H1 (cell line): ENCODE results near the gene ACAD11. TPM values are rescaled to one million over a fixed set of nuclear protein-coding genes. Genes with fewer than 3 reads are reported as not detected.

ENCODE experiments used
- CTCF ChIA-PET: fragments of 300-600 bp; sonication (Branson Sonifier 250); formaldehyde crosslinking; loops from one replicate; lab custom pipeline; 2021; ENCODE audit not compliant: partially characterized antibody; lab: Charles Lee
- POLR2A ChIA-PET: fragments of 300-600 bp; sonication (Branson Sonifier 250); formaldehyde crosslinking; loops from one replicate; lab custom pipeline; 2021; ENCODE audit warnings: inconsistent platforms; ENCODE audit not compliant: partially characterized antibody; lab: Charles Lee
- DNase-seq, 2 experiments: peaks; one replicate each; pipeline versions ENCODE4 v3.0.0 to v3.0.0-alpha.2; 2010 to 2022; ENCODE audit warnings: low spot score in 2 of 2, low read depth in 1 of 2, mixed read lengths in 1 of 2
- FAIRE-seq: peaks from 2 replicates; lab custom pipeline; 2011; peaks lifted over from hg19 to GRCh38; lab: Jason Lieb, UNC
- H2AFZ ChIP-seq: 2 replicates; pipeline ENCODE4 v1.8.1; 2012; ENCODE audit warnings: low read length, inconsistent platforms
- H2AK5ac ChIP-seq: 2 replicates; pipeline ENCODE4 v1.6.1; 2013; ENCODE audit warnings: low read depth, low read length
- H2BK120ac ChIP-seq: replicated peaks from 2 replicates; pipeline ENCODE3; 2013; ENCODE audit warnings: low read depth, low read length, inconsistent platforms
- H2BK12ac ChIP-seq: 2 replicates; pipeline ENCODE4 v1.6.1; 2013; ENCODE audit warnings: low read depth, low read length
- H2BK15ac ChIP-seq: 2 replicates; pipeline ENCODE4 v1.6.1; 2013; ENCODE audit warnings: low read length
- H2BK20ac ChIP-seq: 2 replicates; pipeline ENCODE4 v1.6.1; 2013; ENCODE audit warnings: low read length
- H2BK5ac ChIP-seq: 2 replicates; pipeline ENCODE4 v1.6.1; 2013; ENCODE audit warnings: low read depth, low read length
- H3K14ac ChIP-seq: 2 replicates; pipeline ENCODE4 v1.6.1; 2013; ENCODE audit warnings: inconsistent platforms; ENCODE audit not compliant: insufficient read length
- H3K18ac ChIP-seq: 2 replicates; pipeline ENCODE4 v1.6.1; 2013; ENCODE audit warnings: low read length; ENCODE audit errors: extremely low read depth
- H3K23ac ChIP-seq: 2 replicates; pipeline ENCODE4 v1.6.1; 2013; ENCODE audit warnings: inconsistent platforms; ENCODE audit not compliant: insufficient read length
- H3K23me2 ChIP-seq: 2 replicates; pipeline ENCODE4 v1.6.1; 2013; ENCODE audit warnings: low read depth, low read length
- H3K27ac ChIP-seq: 2 replicates; pipeline ENCODE4 v1.6.1; 2011; ENCODE audit warnings: low read depth, low read length, inconsistent platforms
- H3K27me3 ChIP-seq, 4 experiments: replicated peaks in 1 of 4; 1 replicate in 1 of 4; 2 replicates in 3 of 4; pipeline versions ENCODE4 v1.6.1 to v1.8.1; 2011 to 2013; ENCODE audit warnings: low read length in 3 of 4, mild to moderate bottlenecking in 3 of 4, inconsistent platforms in 2 of 4, mixed read lengths in 2 of 4, moderate library complexity in 1 of 4; ENCODE audit not compliant: control insufficient read depth in 3 of 4, insufficient read depth in 3 of 4; ENCODE audit errors: extremely low read depth in 1 of 4
- H3K36me3 ChIP-seq, 4 experiments: 2 replicates each; pipeline versions ENCODE4 v1.6.1 to v1.8.1; 2011 to 2013; ENCODE audit warnings: mild to moderate bottlenecking in 4 of 4, low read length in 3 of 4, moderate library complexity in 2 of 4, control low read depth in 1 of 4, inconsistent platforms in 1 of 4; ENCODE audit not compliant: insufficient read depth in 4 of 4, control insufficient read depth in 2 of 4
- H3K4ac ChIP-seq: replicated peaks from 2 replicates; pipeline ENCODE3; 2013; ENCODE audit warnings: low read length, low read depth, mixed read lengths, inconsistent platforms; ENCODE audit not compliant: insufficient read length
- H3K4me1 ChIP-seq, 4 experiments: replicated peaks in 1 of 4; 1 replicate in 1 of 4; 2 replicates in 3 of 4; pipeline versions ENCODE4 v1.6.1 to v1.8.1; 2011 to 2013; ENCODE audit warnings: low read length in 3 of 4, inconsistent platforms in 2 of 4, mixed read lengths in 1 of 4; ENCODE audit not compliant: insufficient read depth in 4 of 4, control insufficient read depth in 3 of 4
- H3K4me2 ChIP-seq, 2 experiments: 2 replicates each; pipeline versions ENCODE4 v1.6.1 to v1.8.1; 2011 to 2013; ENCODE audit warnings: low read depth in 2 of 2, low read length in 2 of 2, control low read depth in 1 of 2, inconsistent platforms in 1 of 2, mild to moderate bottlenecking in 1 of 2; ENCODE audit not compliant: insufficient read depth in 1 of 2
- H3K4me3 ChIP-seq, 4 experiments: fragments of 200-600, 300-600 bp in 1 of 4; sonication (generic), shearing (Covaris generic), sonication (Bioruptor Twin) in 1 of 4; 2 replicates each; pipeline versions ENCODE4 v1.5.1 to v1.8.1; 2011 to 2016; ENCODE audit warnings: low read length in 4 of 4, low read depth in 3 of 4, control low read depth in 2 of 4, inconsistent platforms in 2 of 4, mild to moderate bottlenecking in 2 of 4, mixed read lengths in 1 of 4, moderate library complexity in 1 of 4; ENCODE audit not compliant: insufficient read depth in 2 of 4; ENCODE audit errors: extremely low read depth in 1 of 4
- H3K56ac ChIP-seq: replicated peaks from 2 replicates; pipeline ENCODE3; 2013; ENCODE audit warnings: low read depth, mild to moderate bottlenecking, mixed read lengths, low read length, inconsistent platforms; ENCODE audit not compliant: insufficient read length
- H3K79me1 ChIP-seq: 2 replicates; pipeline ENCODE4 v1.6.1; 2013; ENCODE audit warnings: low read depth, low read length, control low read depth
- H3K79me2 ChIP-seq, 2 experiments: 2 replicates each; pipeline versions ENCODE4 v1.6.1 to v1.8.1; 2012 to 2013; ENCODE audit warnings: low read length in 2 of 2, mild to moderate bottlenecking in 2 of 2, inconsistent platforms in 1 of 2; ENCODE audit not compliant: insufficient read depth in 2 of 2, control insufficient read depth in 1 of 2
- H3K9ac ChIP-seq, 4 experiments: replicated peaks in 1 of 4; 1 replicate in 1 of 4; 2 replicates in 3 of 4; pipeline versions ENCODE4 v1.6.1 to v1.8.1; 2011 to 2013; ENCODE audit warnings: low read depth in 3 of 4, low read length in 3 of 4, control low read depth in 2 of 4, mild to moderate bottlenecking in 2 of 4, moderate library complexity in 2 of 4, inconsistent platforms in 1 of 4; ENCODE audit errors: extremely low read depth in 1 of 4
- H3K9me3 ChIP-seq, 2 experiments: 2 replicates each; pipeline versions ENCODE4 v1.6.1 to v1.8.1; 2012 to 2013; ENCODE audit warnings: mild to moderate bottlenecking in 2 of 2, moderate library complexity in 2 of 2, control low read depth in 1 of 2, inconsistent platforms in 1 of 2, low read depth in 1 of 2, low read length in 1 of 2, mixed read lengths in 1 of 2; ENCODE audit not compliant: insufficient read depth in 2 of 2
- H4K20me1 ChIP-seq, 2 experiments: replicated peaks in 1 of 2; 2 replicates each; pipeline versions ENCODE3 to v1.8.1; 2011 to 2013; ENCODE audit warnings: inconsistent platforms in 2 of 2, low read length in 2 of 2, mild to moderate bottlenecking in 1 of 2; ENCODE audit not compliant: insufficient read depth in 2 of 2, control insufficient read depth in 1 of 2
- H4K5ac ChIP-seq: 2 replicates; pipeline ENCODE4 v1.6.1; 2013; ENCODE audit warnings: low read length, low read depth, mixed read lengths, inconsistent platforms; ENCODE audit not compliant: insufficient read length
- H4K8ac ChIP-seq: 2 replicates; pipeline ENCODE4 v1.8.0; 2013; ENCODE audit warnings: mild to moderate bottlenecking, moderate library complexity, low read length, inconsistent platforms; ENCODE audit not compliant: insufficient read depth; ENCODE audit errors: extremely low read depth
- H4K91ac ChIP-seq: replicated peaks from 2 replicates; pipeline ENCODE3; 2013; ENCODE audit warnings: low read length, mixed read lengths, inconsistent platforms; ENCODE audit not compliant: insufficient read length
- RFX5 ChIP-seq: IDR thresholded peaks from 2 replicates; pipeline ENCODE4 v1.6.1; 2011; ENCODE audit warnings: low read depth, low read length, improper control_type of control experiment, borderline replicate concordance
- WGBS, 2 experiments: shearing (Covaris generic) in 1 of 2; methylation state at CpG; one replicate each; pipeline versions ENCODE4 v1.1.6 to v1.1.7; 2013 to 2015; ENCODE audit warnings: low lambda C conversion rate in 2 of 2, mixed read lengths in 2 of 2, inconsistent platforms in 1 of 2, low coverage in 1 of 2, missing lambda C conversion rate in 1 of 2; ENCODE audit not compliant: insufficient replicate concordance in 2 of 2, insufficient coverage in 1 of 2, insufficient read length in 1 of 2; ENCODE audit errors: extremely low coverage in 1 of 2, missing lambda C conversion rate in 1 of 2; 5-methylcytosine and 5-hydroxymethylcytosine counted together
- polyA plus RNA-seq, 7 experiments: library from polyadenylated mRNA; depleted of rRNA in 3 of 7; stranded (reverse) in 5 of 7; unstranded in 2 of 7; fragments of >200 nt in 5 of 7; fragments of 200-250 nt in 2 of 7; gene quantifications; 1 replicate in 5 of 7; 2 replicates in 1 of 7; 4 replicates in 1 of 7; pipeline versions ENCODE4 v1.2.1 to v1.2.3, GENCODE V29; 2011 to 2013; ENCODE audit warnings: missing spikeins in 2 of 7, mixed read lengths in 2 of 7
- total RNA-seq: library from RNA; stranded (reverse); fragmentation: NEBNext Ultra II Directional; extraction: Animal tissue kit (Norgen Biotek cat#: 25700); gene quantifications from 2 replicates; pipeline ENCODE4 v1.2.1, GENCODE V29; 2021

The ACAD11 gene
- total and polyA plus RNA-seq, 2 of the 8 experiments (the other 6 are each of a cell fraction or from before 2014, with no cell fraction given) = 5.5 to 11.0 TPM

- Histone ChIP-seq H3K27ac (no peak overlapping the region), H2AK5ac (no peak overlapping the region), H3K9me3 (no peaks in the 10 kb centered on the region), H2BK5ac (no peak overlapping the region), H3K9ac (no peak overlapping the region), H3K56ac (no peak overlapping the region), H3K18ac (no peak overlapping the region), H4K8ac (no peak overlapping the region), H3K27me3 (no peaks in the 10 kb centered on the region), H4K91ac (no peak overlapping the region), H2BK20ac (no peak overlapping the region), H3K36me3 (peaks cover 0 to 10% (median 0%) of the 10 kb centered on the region in 4 experiments; a peak in 1 of 8 replicates), H4K5ac (no peak overlapping the region), H4K20me1 (no peaks in the 10 kb centered on the region), H2BK15ac (no peak overlapping the region), H3K79me1 (no peaks in the 10 kb centered on the region), H3K4ac (no peak overlapping the region), H2AFZ (no peak overlapping the region), H2BK120ac (no peak overlapping the region), H3K4me2 (no peak overlapping the region), H3K4me1 (no peaks in the 10 kb centered on the region; a peak in 1 of 7 replicates), H3K4me3 (no peak overlapping the region), H2BK12ac (no peak overlapping the region), H3K23me2 (no peaks in the 10 kb centered on the region), H3K23ac (no peak overlapping the region), H3K79me2 (no peaks in the 10 kb centered on the region), H3K14ac (no peak overlapping the region)
- FAIRE-seq (no peak), DNase-seq (no peak)
- POLR2A ChIA-PET = no interaction called here
- no peak for TF ChIP-seq RFX5
- 85% methylated on average over 2 of the region's 2 CpGs; no CpG with 5 or more reads in 1 of the 2 experiments for WGBS, 2 experiments
- CTCF ChIA-PET = no interaction called here
Observed at GRCh38 chr3:132628157-132628556, 31.5 kb downstream of the ACAD11 start.
